ENCODE data around the gene MMP25. TPM values are rescaled to one million over a fixed set of nuclear protein-coding genes. Genes with fewer than 3 reads are reported as not detected.

MMP25 gene
- total RNA-seq, 1 donor from 2014 or later = 12.8 TPM

- Histone ChIP-seq H3K4me3 (no peak overlapping the region), H3K9me3 (no peaks in the 10 kb centered on the region), H3K4me1 (peaks cover 24% of the 10 kb centered on the region), H3K27me3 (no peaks in the 10 kb centered on the region), H3K27ac (no peak overlapping the region), H3K36me3 (no peaks in the 10 kb centered on the region)
- no peak for DNase-seq
- no peak for ATAC-seq
- intact Hi-C loops (cut with DNase I) = no loop called here
- TF ChIP-seq CTCF (IDR thresholded peaks at IDR 0.05) = no peak
These were observed 38.1 kb downstream of the MMP25 start for GRCh38 chr16:3084491-3084890.

- intact Hi-C loops (cut with DNase I) = no loop called here
- no peak overlapping the region for H3K4me3 ChIP-seq
- ATAC-seq (no peak), DNase-seq (no peak)
- TF ChIP-seq CTCF (IDR thresholded peaks at IDR 0.05) = no peak
- H3K27ac ChIP-seq = no peak overlapping the region
- peaks cover 24% of the 10 kb centered on the region for H3K4me1 ChIP-seq
- no peaks in the 10 kb centered on the region for H3K9me3 ChIP-seq
- no peaks in the 10 kb centered on the region for H3K36me3 ChIP-seq
- H3K27me3 ChIP-seq = no peaks in the 10 kb centered on the region
These were observed 38.8 kb downstream of the MMP25 start for GRCh38 chr16:3084969-3085670.

GRCh38 chr16:3085868-3086595, 39.7 kb downstream of the MMP25 start:
- H3K9me3 ChIP-seq = no peaks in the 10 kb centered on the region
- peaks cover 24% of the 10 kb centered on the region for H3K4me1 ChIP-seq
- H3K27ac ChIP-seq = peak overlapping the region; percentile 81
- no peaks in the 10 kb centered on the region for H3K27me3 ChIP-seq
- intact Hi-C loops (cut with DNase I) = no loop called here
- no peaks in the 10 kb centered on the region for H3K36me3 ChIP-seq
- ATAC-seq (no peak), DNase-seq (no peak)
- TF ChIP-seq CTCF (IDR thresholded peaks at IDR 0.05) = no peak
- H3K4me3 ChIP-seq = peak overlapping the region; percentile 49

- peak overlapping the region; percentile 49 for H3K4me3 ChIP-seq
- DNase-seq (no peak), ATAC-seq (peak; percentile 63)
- H3K4me1 ChIP-seq = peaks cover 24% of the 10 kb centered on the region
- no peak for TF ChIP-seq CTCF (IDR thresholded peaks at IDR 0.05)
- peak overlapping the region; percentile 81 for H3K27ac ChIP-seq
- H3K9me3 ChIP-seq = no peaks in the 10 kb centered on the region
- H3K27me3 ChIP-seq = no peaks in the 10 kb centered on the region
- H3K36me3 ChIP-seq = no peaks in the 10 kb centered on the region
- intact Hi-C loops (cut with DNase I) = no loop called here
These were observed 40.4 kb downstream of the MMP25 start for GRCh38 chr16:3086596-3087242.

GRCh38 chr16:3087243-3088235, 41.2 kb downstream of the MMP25 start:
- no peaks in the 10 kb centered on the region for H3K36me3 ChIP-seq
- peak overlapping the region; percentile 49 for H3K4me3 ChIP-seq
- DNase-seq = no peak
- no peaks in the 10 kb centered on the region for H3K9me3 ChIP-seq
- TF ChIP-seq CTCF (IDR thresholded peaks at IDR 0.05) = peak; percentile 23
- peak; percentile 58 for ATAC-seq
- H3K4me1 ChIP-seq = peaks cover 24% of the 10 kb centered on the region
- H3K27ac ChIP-seq = peak overlapping the region; percentile 81
- peaks cover 4% of the 10 kb centered on the region for H3K27me3 ChIP-seq
- intact Hi-C loops (cut with DNase I) = no loop called here
